Ishikawa (cell line): ENCODE results near the gene GRM1.
A peak's percentile ranks its signal among the peaks of the same experiment; 100 is the strongest.

ENCODE experiments used
- CEBPB ChIP-seq: IDR thresholded peaks from 2 replicates; pipeline ENCODE4 v1.6.1; 2012
- CREB1 ChIP-seq: IDR thresholded peaks from 2 replicates; pipeline ENCODE4 v1.6.1; 2012; ENCODE audit warnings: low read depth
- EGR1 ChIP-seq: IDR thresholded peaks from 2 replicates; pipeline ENCODE4 v1.6.1; 2012
- EP300 ChIP-seq: IDR thresholded peaks from 2 replicates; pipeline ENCODE4 v1.6.1; 2012; ENCODE audit warnings: borderline replicate concordance
- FOXM1 ChIP-seq: IDR thresholded peaks from 2 replicates; pipeline ENCODE4 v1.6.1; 2012; ENCODE audit warnings: low read depth, borderline replicate concordance
- MAX ChIP-seq: IDR thresholded peaks from 2 replicates; pipeline ENCODE4 v1.6.1; 2012
- NFIC ChIP-seq: IDR thresholded peaks from 2 replicates; pipeline ENCODE4 v1.6.1; 2012
- RAD21 ChIP-seq: IDR thresholded peaks from 2 replicates; pipeline ENCODE4 v1.6.1; 2012; ENCODE audit warnings: low read depth
- REST ChIP-seq: IDR thresholded peaks from 2 replicates; pipeline ENCODE4 v1.6.1; 2012; ENCODE audit warnings: low read depth, mild to moderate bottlenecking
- TAF1 ChIP-seq: IDR thresholded peaks from 2 replicates; pipeline ENCODE4 v1.6.1; 2012; ENCODE audit warnings: low read depth, mild to moderate bottlenecking
- TCF12 ChIP-seq: IDR thresholded peaks from 2 replicates; pipeline ENCODE4 v1.6.1; 2012; ENCODE audit warnings: low read depth
- TEAD4 ChIP-seq: IDR thresholded peaks from 2 replicates; pipeline ENCODE4 v1.6.1; 2012
- USF1 ChIP-seq: IDR thresholded peaks from 2 replicates; pipeline ENCODE4 v1.6.1; 2012
- YY1 ChIP-seq: IDR thresholded peaks from 2 replicates; pipeline ENCODE4 v1.6.1; 2012; ENCODE audit warnings: low read depth
- ZBTB7A ChIP-seq: IDR thresholded peaks from 2 replicates; pipeline ENCODE4 v1.6.1; 2012; ENCODE audit warnings: low read depth

GRM1 gene

GRCh38 chr6:146355521-146356100, 326.7 kb downstream of the GRM1 start:
- TF ChIP-seq MAX: no peak

- TF ChIP-seq FOXM1 (no peak), EGR1 (no peak), TAF1 (no peak), NFIC (no peak), TEAD4 (0 out of 2 replicates have a peak, but pooled peaks have one; percentile 38), MAX (no peak), ZBTB7A (no peak)
These were observed 328.9 kb downstream of the GRM1 start for GRCh38 chr6:146357578-146358430.

- TF ChIP-seq NFIC (no peak), CEBPB (no peak), MAX (no peak), FOXM1 (no peak), USF1 (no peak), CREB1 (no peak), EP300 (no peak), ZBTB7A (no peak), RAD21 (no peak), EGR1 (no peak), TAF1 (no peak), TCF12 (no peak), REST (no peak), YY1 (no peak), TEAD4 (no peak)
These were observed 329.7 kb downstream of the GRM1 start for GRCh38 chr6:146358431-146359046.

- TF ChIP-seq MAX (no peak), REST (no peak), TAF1 (no peak), CEBPB (no peak), FOXM1 (no peak), ZBTB7A (no peak), CREB1 (no peak)
These were observed 330.3 kb downstream of the GRM1 start for GRCh38 chr6:146359131-146359530.

GRCh38 chr6:146361128-146361924, 332.5 kb downstream of the GRM1 start:
- TF ChIP-seq NFIC (no peak), CEBPB (no peak), CREB1 (no peak), FOXM1 (no peak), TCF12 (no peak), ZBTB7A (no peak), TAF1 (no peak), EGR1 (no peak), USF1 (no peak), MAX (no peak), TEAD4 (no peak)
